Keratinocyte (primary cell): ENCODE measurements around the gene PRPF6. TPM values are rescaled to one million over a fixed set of nuclear protein-coding genes. Genes with fewer than 3 reads are reported as not detected.
A peak's percentile ranks its signal among the peaks of the same experiment; 100 is the strongest.

Source experiments
- DNase-seq: peaks from one replicate; pipeline ENCODE4 v3.0.0-alpha.2; 2011; ENCODE audit warnings: low read depth, missing footprints, low spot score
- FAIRE-seq: peaks from 2 replicates; lab custom pipeline; 2011; peaks lifted over from hg19 to GRCh38; lab: Jason Lieb, UNC
- H2AFZ ChIP-seq: 2 replicates; pipeline ENCODE4 v1.6.0; 2012; ENCODE audit warnings: low read length, control low read depth, inconsistent platforms; ENCODE audit not compliant: control insufficient read depth
- H3K27ac ChIP-seq: 2 replicates; pipeline ENCODE4 v1.5.1; 2011; ENCODE audit warnings: low read length; ENCODE audit not compliant: control insufficient read depth, insufficient read depth
- H3K27me3 ChIP-seq: 3 replicates; pipeline ENCODE4 v1.6.0; 2011; ENCODE audit warnings: low read length; ENCODE audit not compliant: control insufficient read depth, insufficient read depth; ENCODE audit errors: extremely low read depth
- H3K36me3 ChIP-seq, 2 experiments: 2 replicates in 1 of 2; 3 replicates in 1 of 2; pipeline ENCODE4 v1.5.1; 2011; ENCODE audit warnings: low read length in 2 of 2, mild to moderate bottlenecking in 1 of 2; ENCODE audit not compliant: control insufficient read depth in 2 of 2, insufficient read depth in 2 of 2; ENCODE audit errors: extremely low read depth in 1 of 2
- H3K4me1 ChIP-seq: 3 replicates; pipeline ENCODE4 v1.5.1; 2011; ENCODE audit warnings: low read length; ENCODE audit not compliant: control insufficient read depth, insufficient read depth; ENCODE audit errors: extremely low read depth
- H3K4me2 ChIP-seq: 3 replicates; pipeline ENCODE4 v1.6.0; 2011; ENCODE audit warnings: low read depth, low read length; ENCODE audit not compliant: control insufficient read depth, insufficient read depth; ENCODE audit errors: extremely low read depth
- H3K4me3 ChIP-seq, 3 experiments: fragments of 200-600 bp in 1 of 3; sonication (generic) in 1 of 3; 2 replicates in 2 of 3; 3 replicates in 1 of 3; pipeline ENCODE4 v1.5.1; 2011 to 2016; ENCODE audit warnings: low read length in 3 of 3, mild to moderate bottlenecking in 3 of 3, control low read depth in 2 of 3, inconsistent platforms in 1 of 3, low read depth in 1 of 3, mixed read lengths in 1 of 3, mixed run types in 1 of 3, moderate library complexity in 1 of 3; ENCODE audit not compliant: control insufficient read depth in 2 of 3, insufficient read depth in 2 of 3; ENCODE audit errors: extremely low read depth in 1 of 3
- H3K79me2 ChIP-seq: 2 replicates; pipeline ENCODE4 v1.6.0; 2012; ENCODE audit warnings: low read length; ENCODE audit not compliant: control insufficient read depth, insufficient read depth
- H3K9ac ChIP-seq: 3 replicates; pipeline ENCODE4 v1.6.0; 2011; ENCODE audit warnings: low read length; ENCODE audit not compliant: control insufficient read depth, insufficient read depth; ENCODE audit errors: extremely low read depth
- H3K9me1 ChIP-seq: 3 replicates; pipeline ENCODE4 v1.6.0; 2011; ENCODE audit warnings: low read length; ENCODE audit not compliant: control insufficient read depth, insufficient read depth; ENCODE audit errors: extremely low read depth
- H3K9me3 ChIP-seq: 2 replicates; pipeline ENCODE4 v1.5.1; 2012; ENCODE audit warnings: low read depth, low read length; ENCODE audit not compliant: control insufficient read depth
- H4K20me1 ChIP-seq: 3 replicates; pipeline ENCODE4 v1.6.0; 2011; ENCODE audit warnings: low read length; ENCODE audit not compliant: control insufficient read depth, insufficient read depth; ENCODE audit errors: extremely low read depth
- EZH2 ChIP-seq: IDR thresholded peaks from one replicate; pipeline ENCODE4 v1.6.1; 2012; ENCODE audit warnings: inconsistent platforms, mild to moderate bottlenecking, low read length, moderate library complexity
- dilution Hi-C: fragments of 300-500 bp; cut with MboI; formaldehyde crosslinking; loops from one replicate; pipeline ENCODE4 v1.7.0; 2020; ENCODE audit warnings: low sequenced_read_pairs; ENCODE audit not compliant: extremely low pct_ligation_motif_present
- polyA plus RNA-seq, 5 experiments: library from polyadenylated mRNA; depleted of rRNA in 3 of 5; stranded (reverse) in 3 of 5; stranded (forward) in 1 of 5; unstranded in 1 of 5; fragments of >200 nt; gene quantifications; 1 replicate in 1 of 5; 2 replicates in 3 of 5; 3 replicates in 1 of 5; pipeline versions ENCODE4 v1.2.1 to v1.2.3, GENCODE V29; 2011 to 2012; ENCODE audit warnings: missing spikeins in 2 of 5, low read depth in 1 of 5, low replicate concordance in 1 of 5
- TF ChIP-seq, protein P1 (sequence below), 3 experiments: IDR thresholded peaks in 1 of 3; conservative IDR thresholded peaks in 1 of 3; optimal IDR thresholded peaks in 1 of 3; 2 replicates in 2 of 3; 3 replicates in 1 of 3; pipeline versions ENCODE3 to v1.5.1; 2011; ENCODE audit warnings: low read length in 3 of 3, mild to moderate bottlenecking in 3 of 3, moderate library complexity in 2 of 3, control low read depth in 1 of 3, inconsistent platforms in 1 of 3; ENCODE audit not compliant: insufficient read depth in 2 of 3; ENCODE audit errors: extremely low read depth in 1 of 3

The PRPF6 gene
- polyA plus RNA-seq, 1 donor (not counting 4 experiments of a cell fraction or from before 2014, with no cell fraction given): 30.5 TPM

- Histone ChIP-seq H3K27ac (no peak overlapping the region), H3K9ac (no peak overlapping the region), H3K9me3 (no peaks in the 10 kb centered on the region), H4K20me1 (no peaks in the 10 kb centered on the region), H3K79me2 (no peaks in the 10 kb centered on the region), H3K27me3 (peaks cover 32% of the 10 kb centered on the region), H3K4me1 (peaks cover 5% of the 10 kb centered on the region), H3K4me3 (peak overlapping the region in 1 of 3 experiments; percentile 57), H2AFZ (no peak overlapping the region), H3K9me1 (no peaks in the 10 kb centered on the region), H3K36me3 (peaks cover 0 to 7% of the 10 kb centered on the region in 2 experiments), H3K4me2 (peak overlapping the region; percentile 69)
- DNase-seq (no peak), FAIRE-seq (no peak)
- dilution Hi-C loops: no loop called here
- TF ChIP-seq, protein P1, sequence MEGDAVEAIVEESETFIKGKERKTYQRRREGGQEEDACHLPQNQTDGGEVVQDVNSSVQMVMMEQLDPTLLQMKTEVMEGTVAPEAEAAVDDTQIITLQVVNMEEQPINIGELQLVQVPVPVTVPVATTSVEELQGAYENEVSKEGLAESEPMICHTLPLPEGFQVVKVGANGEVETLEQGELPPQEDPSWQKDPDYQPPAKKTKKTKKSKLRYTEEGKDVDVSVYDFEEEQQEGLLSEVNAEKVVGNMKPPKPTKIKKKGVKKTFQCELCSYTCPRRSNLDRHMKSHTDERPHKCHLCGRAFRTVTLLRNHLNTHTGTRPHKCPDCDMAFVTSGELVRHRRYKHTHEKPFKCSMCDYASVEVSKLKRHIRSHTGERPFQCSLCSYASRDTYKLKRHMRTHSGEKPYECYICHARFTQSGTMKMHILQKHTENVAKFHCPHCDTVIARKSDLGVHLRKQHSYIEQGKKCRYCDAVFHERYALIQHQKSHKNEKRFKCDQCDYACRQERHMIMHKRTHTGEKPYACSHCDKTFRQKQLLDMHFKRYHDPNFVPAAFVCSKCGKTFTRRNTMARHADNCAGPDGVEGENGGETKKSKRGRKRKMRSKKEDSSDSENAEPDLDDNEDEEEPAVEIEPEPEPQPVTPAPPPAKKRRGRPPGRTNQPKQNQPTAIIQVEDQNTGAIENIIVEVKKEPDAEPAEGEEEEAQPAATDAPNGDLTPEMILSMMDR (optimal IDR thresholded peaks at IDR 0.05 in 1 of 3, IDR thresholded peaks at IDR 0.05 in 1 of 3, conservative IDR thresholded peaks at IDR 0.05 in 1 of 3; ENCODE audit: extremely low read depth in 1 of 3, insufficient read depth in 2 of 3, low read length in 3 of 3): no peak
- TF ChIP-seq EZH2: no peak
Measured at GRCh38 chr20:64038224-64038564, 57.3 kb downstream of the PRPF6 start.

DNA sequence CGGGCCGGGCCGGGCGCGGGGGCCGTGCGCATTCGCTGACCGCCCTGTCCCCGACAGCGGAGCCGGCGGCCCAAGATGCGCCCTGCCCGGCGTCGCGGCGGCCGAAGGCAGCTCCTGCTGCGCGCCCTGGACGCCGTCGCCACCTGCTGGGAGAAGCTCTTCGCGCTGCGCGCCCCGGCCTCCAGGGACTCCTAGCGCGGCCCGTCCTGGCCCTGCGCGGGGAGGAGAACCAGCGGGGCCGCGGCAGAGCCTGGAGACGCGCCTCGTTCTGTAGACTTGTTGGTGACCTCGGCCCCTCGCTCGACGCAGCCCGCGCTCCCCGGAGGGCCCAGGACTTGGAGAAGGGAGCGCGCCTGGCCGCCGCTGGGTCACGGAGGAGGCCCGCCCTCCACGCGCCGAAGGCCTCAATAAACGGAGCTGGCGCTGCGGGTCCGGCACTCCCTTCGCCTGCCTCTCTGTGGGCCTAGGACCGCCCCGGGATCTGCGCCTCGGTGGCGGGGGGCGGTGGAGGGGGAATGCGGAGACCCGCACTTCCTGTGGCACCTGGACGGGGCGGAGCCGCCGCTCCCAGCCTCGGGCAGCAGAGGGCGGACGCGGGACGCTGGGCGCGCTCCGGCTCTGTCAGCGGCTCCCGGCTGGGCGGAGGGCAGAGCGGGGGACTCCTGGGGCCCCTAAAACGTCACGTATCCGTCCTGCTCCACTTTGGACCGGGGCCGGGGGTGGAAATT is 57.8 kb downstream of the PRPF6 start:
- dilution Hi-C loops: no loop called here
- peak overlapping the region; percentile 42 to 57 (median 56) for H3K4me3 ChIP-seq
- peak; percentile 34 for TF ChIP-seq EZH2
- TF ChIP-seq, protein P1 (optimal IDR thresholded peaks at IDR 0.05 in 1 of 3, IDR thresholded peaks at IDR 0.05 in 1 of 3, conservative IDR thresholded peaks at IDR 0.05 in 1 of 3; ENCODE audit: extremely low read depth in 1 of 3, insufficient read depth in 2 of 3, low read length in 3 of 3): peak; percentile 22 to 86 (median 72)
- H3K9ac ChIP-seq: peak overlapping the region; percentile 44
- H4K20me1 ChIP-seq: no peaks in the 10 kb centered on the region
- H3K36me3 ChIP-seq: peaks cover 0 to 6% of the 10 kb centered on the region in 2 experiments
- H3K9me1 ChIP-seq: no peaks in the 10 kb centered on the region
- H3K4me1 ChIP-seq: peaks cover 5% of the 10 kb centered on the region
- FAIRE-seq (no peak), DNase-seq (no peak)
- peak overlapping the region; percentile 69 for H3K4me2 ChIP-seq
- no peaks in the 10 kb centered on the region for H3K9me3 ChIP-seq
- H3K79me2 ChIP-seq: no peaks in the 10 kb centered on the region
- peaks cover 32% of the 10 kb centered on the region for H3K27me3 ChIP-seq
- H3K27ac ChIP-seq: no peak overlapping the region
- H2AFZ ChIP-seq: peak overlapping the region; percentile 51
